Measurements from ENCODE around the gene ELMO2.

Gene ELMO2

GRCh38 chr20:46406200-46406985, at the start of gene ELMO2:
Gene ELMO2 (minus strand): TSS chr20:46406615. CDS start chr20:46394482, 12,133 bp downstream.
- peak; percentile 95 for DNase-seq
- H3K27ac Mint-ChIP-seq: peak within 1 kb of the TSS; percentile 97
- peaks cover 74% of the 10 kb centered on the region for H3K4me1 Mint-ChIP-seq (ENCODE audit: low read depth)
- peak within 1 kb of the TSS; percentile 92 for H3K4me3 Mint-ChIP-seq
- H3K36me3 Mint-ChIP-seq (ENCODE audit: low read depth): peaks cover 22% of the 10 kb centered on the region
- H3K9me3 Mint-ChIP-seq: no peaks in the 10 kb centered on the region
- H3K27me3 Mint-ChIP-seq: no peaks in the 10 kb centered on the region

- Mint-ChIP-seq H3K36me3 (ENCODE audit: low read depth) (peaks cover 5% of the 10 kb centered on the region), H3K4me1 (ENCODE audit: low read depth) (peaks cover 3% of the 10 kb centered on the region), H3K9me3 (peaks cover 20% of the 10 kb centered on the region), H3K4me3 (no peak overlapping the region), H3K27ac (no peak overlapping the region), H3K27me3 (peaks cover 76% of the 10 kb centered on the region)
- DNase-seq: no peak
Measured at GRCh38 chr20:46455729-46456128, 49.3 kb upstream of the ELMO2 start.

- no peak for DNase-seq
- no peak overlapping the region for H3K27ac Mint-ChIP-seq
- H3K27me3 Mint-ChIP-seq: peaks cover 55% of the 10 kb centered on the region
- no peaks in the 10 kb centered on the region for H3K9me3 Mint-ChIP-seq
- no peaks in the 10 kb centered on the region for H3K4me1 Mint-ChIP-seq (ENCODE audit: low read depth)
- H3K4me3 Mint-ChIP-seq: no peak overlapping the region
- H3K36me3 Mint-ChIP-seq (ENCODE audit: low read depth): no peaks in the 10 kb centered on the region
Measured at GRCh38 chr20:46446851-46447250, 40.4 kb upstream of the ELMO2 start.

- H3K4me3 Mint-ChIP-seq: no peak overlapping the region
- H3K36me3 Mint-ChIP-seq (ENCODE audit: low read depth): no peaks in the 10 kb centered on the region
- H3K9me3 Mint-ChIP-seq: no peaks in the 10 kb centered on the region
- no peak for DNase-seq
- H3K27me3 Mint-ChIP-seq: peaks cover 46% of the 10 kb centered on the region
- no peak overlapping the region for H3K27ac Mint-ChIP-seq
- no peaks in the 10 kb centered on the region for H3K4me1 Mint-ChIP-seq (ENCODE audit: low read depth)
Measured at GRCh38 chr20:46439837-46440236, 33.4 kb upstream of the ELMO2 start.

- H3K27me3 Mint-ChIP-seq: peaks cover 43% of the 10 kb centered on the region
- no peak overlapping the region for H3K27ac Mint-ChIP-seq
- H3K9me3 Mint-ChIP-seq: no peaks in the 10 kb centered on the region
- no peak for DNase-seq
- no peak overlapping the region for H3K4me3 Mint-ChIP-seq
- H3K4me1 Mint-ChIP-seq (ENCODE audit: low read depth): no peaks in the 10 kb centered on the region
- no peaks in the 10 kb centered on the region for H3K36me3 Mint-ChIP-seq (ENCODE audit: low read depth)
Measured at GRCh38 chr20:46438156-46438750, 31.8 kb upstream of the ELMO2 start.

GRCh38 chr20:46435146-46435545, 28.7 kb upstream of the ELMO2 start:
- Mint-ChIP-seq H3K27ac (no peak overlapping the region), H3K36me3 (ENCODE audit: low read depth) (no peaks in the 10 kb centered on the region), H3K27me3 (peaks cover 42% of the 10 kb centered on the region), H3K4me3 (no peak overlapping the region), H3K9me3 (no peaks in the 10 kb centered on the region), H3K4me1 (ENCODE audit: low read depth) (no peaks in the 10 kb centered on the region)
- DNase-seq: no peak

GRCh38 chr20:46434597-46434996, 28.2 kb upstream of the ELMO2 start:
- Mint-ChIP-seq H3K4me1 (ENCODE audit: low read depth) (no peaks in the 10 kb centered on the region), H3K9me3 (no peaks in the 10 kb centered on the region), H3K4me3 (no peak overlapping the region), H3K27ac (no peak overlapping the region), H3K27me3 (peaks cover 44% of the 10 kb centered on the region), H3K36me3 (ENCODE audit: low read depth) (no peaks in the 10 kb centered on the region)
- DNase-seq: no peak

- Mint-ChIP-seq H3K4me3 (no peak overlapping the region), H3K27ac (no peak overlapping the region), H3K9me3 (no peaks in the 10 kb centered on the region), H3K4me1 (ENCODE audit: low read depth) (no peaks in the 10 kb centered on the region), H3K36me3 (ENCODE audit: low read depth) (no peaks in the 10 kb centered on the region), H3K27me3 (peaks cover 44% of the 10 kb centered on the region)
- DNase-seq: no peak
Measured at GRCh38 chr20:46433051-46433450, 26.6 kb upstream of the ELMO2 start.

GRCh38 chr20:46430921-46431712, 24.7 kb upstream of the ELMO2 start:
- peaks cover 54% of the 10 kb centered on the region for H3K27me3 Mint-ChIP-seq
- H3K27ac Mint-ChIP-seq: no peak overlapping the region
- no peaks in the 10 kb centered on the region for H3K36me3 Mint-ChIP-seq (ENCODE audit: low read depth)
- no peak overlapping the region for H3K4me3 Mint-ChIP-seq
- no peaks in the 10 kb centered on the region for H3K9me3 Mint-ChIP-seq
- no peaks in the 10 kb centered on the region for H3K4me1 Mint-ChIP-seq (ENCODE audit: low read depth)
- no peak for DNase-seq

- Mint-ChIP-seq H3K4me3 (no peak overlapping the region), H3K27ac (no peak overlapping the region), H3K4me1 (ENCODE audit: low read depth) (no peaks in the 10 kb centered on the region), H3K27me3 (peaks cover 66% of the 10 kb centered on the region), H3K36me3 (ENCODE audit: low read depth) (no peaks in the 10 kb centered on the region), H3K9me3 (no peaks in the 10 kb centered on the region)
- no peak for DNase-seq
Measured at GRCh38 chr20:46427384-46427783, 21.0 kb upstream of the ELMO2 start.

- Mint-ChIP-seq H3K4me3 (no peak overlapping the region), H3K27me3 (peaks cover 50% of the 10 kb centered on the region), H3K27ac (no peak overlapping the region), H3K9me3 (no peaks in the 10 kb centered on the region), H3K36me3 (ENCODE audit: low read depth) (no peaks in the 10 kb centered on the region), H3K4me1 (ENCODE audit: low read depth) (no peaks in the 10 kb centered on the region)
- no peak for DNase-seq
Measured at GRCh38 chr20:46423882-46424482, 17.6 kb upstream of the ELMO2 start.

GRCh38 chr20:46423342-46423741, 16.9 kb upstream of the ELMO2 start:
- Mint-ChIP-seq H3K27me3 (peaks cover 52% of the 10 kb centered on the region), H3K4me1 (ENCODE audit: low read depth) (no peaks in the 10 kb centered on the region), H3K4me3 (no peak overlapping the region), H3K36me3 (ENCODE audit: low read depth) (no peaks in the 10 kb centered on the region), H3K9me3 (no peaks in the 10 kb centered on the region), H3K27ac (no peak overlapping the region)
- DNase-seq: no peak

- H3K27ac Mint-ChIP-seq: no peak overlapping the region
- H3K36me3 Mint-ChIP-seq (ENCODE audit: low read depth): no peaks in the 10 kb centered on the region
- no peaks in the 10 kb centered on the region for H3K9me3 Mint-ChIP-seq
- H3K4me1 Mint-ChIP-seq (ENCODE audit: low read depth): no peaks in the 10 kb centered on the region
- H3K27me3 Mint-ChIP-seq: peaks cover 35% of the 10 kb centered on the region
- DNase-seq: no peak
- H3K4me3 Mint-ChIP-seq: no peak overlapping the region
Measured at GRCh38 chr20:46420878-46421277, 14.5 kb upstream of the ELMO2 start.

- Mint-ChIP-seq H3K4me1 (ENCODE audit: low read depth) (no peaks in the 10 kb centered on the region), H3K27me3 (peaks cover 34% of the 10 kb centered on the region), H3K27ac (no peak overlapping the region), H3K9me3 (no peaks in the 10 kb centered on the region), H3K36me3 (ENCODE audit: low read depth) (no peaks in the 10 kb centered on the region), H3K4me3 (no peak overlapping the region)
- no peak for DNase-seq
Measured at GRCh38 chr20:46419882-46420281, 13.5 kb upstream of the ELMO2 start.

All from activated T-cell treated with anti-CD3 and anti-CD28 coated beads, Interleukin-2, amount 50 U/mL, for 24 hours (primary cell).